ENCODE results near the gene LRRC1.
"Not testable (repeated sequence)": the region's sequence is repeated elsewhere in the genome, so short reads cannot be mapped to it uniquely, and the experiment has no call there.

The LRRC1 gene

DNA sequence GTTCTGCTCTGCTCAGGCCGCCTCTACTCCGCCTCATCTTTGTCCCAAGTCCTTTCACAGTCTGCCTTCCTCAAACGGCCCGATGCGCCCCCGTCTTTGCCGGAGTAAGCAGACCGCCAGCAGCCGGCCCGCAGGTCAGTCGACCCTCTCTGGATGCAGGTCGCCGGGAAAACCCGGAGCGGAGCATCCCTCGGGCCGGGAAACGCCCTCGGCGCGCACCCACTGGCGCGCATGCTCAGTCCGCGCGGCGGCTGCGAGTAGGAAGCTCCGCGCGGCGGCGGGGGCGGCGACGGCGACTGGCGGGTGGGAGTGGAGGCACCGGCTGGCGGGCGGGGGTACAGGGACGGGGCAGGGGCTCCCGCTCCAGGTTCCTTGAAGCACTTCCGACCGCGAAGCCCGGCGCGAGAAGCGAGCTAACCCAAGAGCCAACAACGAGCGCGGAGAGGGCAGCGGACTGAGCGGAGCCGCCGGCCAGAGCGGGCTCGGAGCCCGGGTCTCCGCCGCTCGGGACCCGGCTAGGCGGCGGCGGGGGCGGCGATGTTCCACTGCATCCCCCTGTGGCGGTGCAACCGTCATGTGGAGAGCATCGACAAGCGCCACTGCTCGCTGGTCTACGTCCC, at the start of gene LRRC1:
Gene LRRC1, plus strand, starts transcription at position 286 of the 620 bp plus-strand sequence. Its CDS starts 252 bp downstream, at position 538.
- peak; percentile 72 for DNase-seq (ENCODE audit: low spot score)

- no peak for DNase-seq (ENCODE audit: low spot score)
Measured at GRCh38 chr6:53746442-53747103, 48.2 kb upstream of the LRRC1 start.

DNA sequence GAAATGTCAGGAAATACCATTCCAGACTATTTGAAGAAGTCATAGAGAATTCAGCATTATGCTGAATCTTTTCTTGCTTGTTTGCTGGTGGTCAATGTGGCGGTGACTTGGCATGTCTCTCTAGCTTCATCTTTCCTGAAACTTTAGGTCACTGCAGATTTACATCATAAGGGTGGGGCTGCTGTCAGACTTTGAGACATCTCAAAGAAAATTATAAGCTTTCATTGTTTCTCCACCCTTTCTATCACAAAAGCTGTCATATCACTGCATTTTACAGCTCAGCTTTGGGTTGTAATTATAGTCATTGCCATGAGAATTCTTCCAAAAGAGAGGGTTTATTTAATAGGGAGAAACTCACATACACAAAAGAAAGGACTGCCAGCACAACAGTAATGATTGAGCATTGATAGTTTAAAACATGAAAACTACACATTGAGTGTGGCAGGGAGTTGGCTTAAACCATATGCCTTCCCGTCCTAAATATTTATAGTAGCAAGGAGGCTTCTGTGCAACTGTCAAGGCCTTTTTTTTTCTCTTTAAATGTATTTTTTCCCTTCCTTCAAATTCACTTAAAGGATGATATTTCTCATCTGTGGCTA, 44.7 kb upstream of the LRRC1 start:
- DNase-seq (ENCODE audit: low spot score), result no peak

DNA sequence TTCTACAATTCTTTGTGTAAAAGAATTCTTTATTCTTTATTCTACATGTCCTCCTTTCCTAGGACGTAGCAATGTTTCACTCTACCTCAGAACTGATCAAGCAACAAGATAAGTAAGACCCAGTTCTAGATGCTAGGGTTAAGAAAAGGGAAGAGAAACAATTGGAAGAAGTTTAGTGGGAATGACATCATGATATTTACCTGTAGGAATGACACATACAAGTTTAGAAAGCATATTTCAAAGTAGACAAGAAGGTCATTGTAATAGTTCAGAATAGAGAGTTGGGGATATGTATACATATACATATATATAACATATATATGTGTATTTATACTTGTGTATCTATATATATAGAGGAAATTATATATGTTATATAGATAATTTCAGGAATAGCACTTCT, 43.4 kb upstream of the LRRC1 start:
- no peak for DNase-seq (ENCODE audit: low spot score)

GRCh38 chr6:53752440-53752839, 42.4 kb upstream of the LRRC1 start:
- no peak for DNase-seq (ENCODE audit: low spot score)

- DNase-seq (ENCODE audit: low spot score), result no peak
Measured at GRCh38 chr6:53752856-53753255, 41.9 kb upstream of the LRRC1 start.

DNA sequence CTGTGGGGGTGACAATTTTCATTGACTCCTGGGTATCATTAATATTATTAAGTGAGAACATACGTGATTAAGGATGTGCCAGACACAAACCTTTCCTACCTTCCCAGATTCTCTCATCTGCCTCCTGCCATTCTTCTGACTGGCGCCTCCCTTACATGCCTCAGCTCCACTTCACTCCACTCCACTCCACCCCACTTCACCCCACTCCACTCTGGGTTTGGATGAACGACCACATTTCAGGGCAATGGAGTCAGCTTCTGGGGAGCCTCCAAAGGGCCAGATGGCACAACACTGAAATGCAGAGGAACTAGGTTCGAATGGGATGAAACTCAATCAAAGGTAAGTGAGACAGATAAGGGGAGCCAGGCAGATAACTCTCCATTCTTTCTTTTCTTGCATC, 40.5 kb upstream of the LRRC1 start:
- DNase-seq (ENCODE audit: low spot score), result no peak

DNA sequence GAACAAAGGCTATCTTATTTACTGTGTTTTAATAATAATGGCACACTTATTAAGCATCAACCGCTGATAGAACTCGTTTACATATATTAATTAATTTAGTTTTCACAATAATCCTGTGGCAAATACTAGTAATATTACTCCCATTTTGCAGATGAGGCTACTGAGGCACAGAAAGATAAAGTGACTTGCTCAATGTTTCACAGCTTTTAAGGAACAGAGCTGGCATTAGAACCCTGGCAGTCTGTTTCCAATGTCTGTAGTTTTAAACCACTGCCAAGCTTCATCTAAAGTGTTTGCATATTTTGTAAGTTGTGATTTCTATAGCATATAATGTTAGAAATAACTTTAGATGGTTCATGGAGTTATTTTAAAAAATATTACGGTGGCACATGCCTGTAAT, 38.4 kb upstream of the LRRC1 start:
- no peak for DNase-seq (ENCODE audit: low spot score)

DNA sequence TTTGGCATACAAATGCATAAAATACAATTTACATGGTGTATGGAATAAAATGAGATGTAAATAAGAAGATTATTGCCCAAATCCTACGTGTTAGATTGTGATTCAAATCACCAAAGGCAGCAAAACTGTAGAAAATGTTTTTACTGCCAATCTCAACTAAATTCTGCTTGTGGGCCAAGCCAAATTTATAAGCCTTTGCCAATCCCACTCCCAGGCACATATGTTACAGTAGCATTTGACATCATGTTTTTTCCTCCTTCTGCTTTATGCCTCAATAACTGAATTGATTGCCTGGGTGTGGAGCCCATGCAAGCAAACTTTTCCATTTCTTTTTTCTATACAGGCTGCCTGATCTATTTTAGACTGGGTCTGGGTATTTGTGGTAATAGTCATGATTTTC, 36.3 kb upstream of the LRRC1 start:
- no peak for DNase-seq (ENCODE audit: low spot score)

DNA sequence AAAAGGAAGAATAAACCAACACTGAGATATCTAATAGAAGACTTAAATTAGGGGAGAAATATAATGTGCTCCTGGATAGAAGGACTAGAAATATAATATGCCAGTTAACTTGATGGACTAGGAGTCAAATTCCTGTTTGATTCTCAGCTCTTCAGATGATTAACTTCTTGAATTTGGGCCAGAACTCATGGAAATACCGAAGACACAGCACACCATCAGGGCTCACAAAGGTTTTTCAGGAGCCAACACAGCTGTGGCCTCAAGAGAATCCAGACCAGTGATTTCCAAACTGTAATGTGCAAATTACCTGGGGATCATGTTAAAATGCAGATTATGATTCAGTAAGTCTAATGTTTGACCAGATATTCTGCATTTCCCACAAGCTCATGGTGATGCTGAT, 33.8 kb upstream of the LRRC1 start:
- no peak for DNase-seq (ENCODE audit: low spot score)

- DNase-seq (ENCODE audit: low spot score), result no peak
Measured at GRCh38 chr6:53765270-53765669, 29.5 kb upstream of the LRRC1 start.

DNA sequence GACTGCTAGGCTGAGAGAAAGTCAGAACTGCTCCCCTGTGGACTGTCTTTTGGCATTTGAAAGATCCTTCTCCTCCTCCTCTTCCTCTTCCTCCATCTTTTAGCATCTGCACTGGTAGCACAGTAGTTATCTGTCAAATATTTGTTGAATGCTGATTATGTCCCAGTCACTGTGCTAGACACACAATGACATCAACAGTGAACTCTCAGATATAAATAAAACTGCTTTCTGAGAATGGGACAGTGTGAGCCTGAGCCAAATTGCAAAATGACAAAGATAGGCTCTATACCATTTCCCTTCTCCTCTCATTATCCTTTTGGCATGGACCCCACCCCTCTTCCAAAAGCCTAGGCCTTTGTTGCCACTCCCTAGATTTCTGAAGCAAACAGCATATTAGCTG, 27.9 kb upstream of the LRRC1 start:
- no peak for DNase-seq (ENCODE audit: low spot score)

DNA sequence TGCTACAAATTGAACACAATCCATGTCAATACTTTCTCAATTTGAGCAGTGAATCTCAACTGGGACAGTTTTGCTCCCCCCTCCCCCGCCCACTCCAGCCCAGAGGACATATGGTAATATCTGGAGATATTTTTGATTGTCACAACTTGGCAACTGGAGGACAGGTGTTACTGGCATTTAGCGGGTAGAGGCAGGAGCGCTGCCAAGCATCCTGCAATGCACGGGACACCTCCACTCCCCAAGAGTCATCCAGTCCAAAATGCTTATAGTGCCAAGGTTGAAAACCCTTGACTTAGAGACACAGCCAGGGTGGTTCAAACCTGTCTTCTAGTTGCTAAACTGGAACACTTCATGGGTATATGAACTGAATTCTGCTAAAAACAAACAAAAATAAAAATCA, 26.9 kb upstream of the LRRC1 start:
- no peak for DNase-seq (ENCODE audit: low spot score)

GRCh38 chr6:53768636-53769035, 26.2 kb upstream of the LRRC1 start:
- no peak for DNase-seq (ENCODE audit: low spot score)

DNA sequence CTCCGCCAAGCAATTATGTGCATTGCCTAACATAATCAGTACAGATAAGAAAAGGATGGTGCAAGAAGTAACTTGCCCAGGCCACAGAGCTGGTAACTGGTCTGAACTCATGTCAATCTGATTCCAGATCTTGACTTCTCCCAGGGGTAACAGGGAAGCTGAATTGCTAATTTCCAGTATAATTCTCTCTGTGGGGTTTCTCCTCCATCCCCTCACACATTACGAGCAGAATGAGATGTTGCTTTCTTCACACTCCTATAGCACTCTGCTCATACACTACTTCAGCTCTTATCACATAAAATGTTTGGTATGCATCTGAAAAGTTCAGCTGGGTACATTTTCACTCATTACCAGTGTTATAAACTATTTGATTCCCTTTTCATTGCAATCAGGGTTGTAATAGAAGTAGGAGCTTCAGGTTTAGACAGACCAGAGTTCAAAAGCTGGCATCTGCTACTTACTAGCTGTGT, 24.0 kb upstream of the LRRC1 start:
- no peak for DNase-seq (ENCODE audit: low spot score)

DNA sequence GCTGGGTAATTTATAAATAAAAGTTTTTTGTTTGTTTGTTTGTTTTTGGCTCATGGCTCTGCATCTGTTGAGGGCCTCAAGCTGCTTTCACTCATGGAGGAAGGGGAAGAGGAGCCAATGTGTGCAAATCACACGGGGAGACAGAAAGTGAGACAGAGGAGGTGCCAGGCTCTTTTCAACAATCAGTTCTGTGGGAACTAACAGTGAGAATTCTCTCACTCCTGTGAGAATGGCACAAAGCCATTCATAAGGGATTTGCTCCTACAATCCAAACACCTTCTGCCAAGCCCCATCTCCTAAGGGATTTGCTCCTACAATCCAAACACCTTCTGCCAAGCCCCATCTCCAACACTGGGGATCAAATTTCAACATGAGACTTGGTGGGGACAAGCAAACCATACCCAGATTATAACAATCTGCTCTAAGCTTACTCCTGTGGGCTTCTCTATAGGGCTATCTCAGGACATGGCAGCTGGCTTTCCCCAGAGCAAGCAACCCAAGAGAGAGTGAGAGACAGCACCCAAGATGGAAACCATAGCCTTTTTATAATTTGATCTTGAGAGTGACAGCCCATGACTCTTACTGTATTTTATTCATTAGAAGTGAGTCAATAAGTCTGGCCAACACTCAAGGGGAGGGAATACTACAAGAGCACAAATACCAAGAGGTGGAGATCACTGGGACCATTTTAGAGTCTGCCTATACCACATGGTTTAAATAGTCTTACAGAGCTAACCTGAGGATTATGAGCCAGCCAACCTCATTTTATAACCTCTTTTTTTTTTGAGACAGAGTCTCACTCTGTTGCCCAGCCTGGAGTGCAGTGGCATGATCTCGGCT, 22.8 kb upstream of the LRRC1 start:
- no peak for DNase-seq (ENCODE audit: low spot score)

GRCh38 chr6:53773044-53773696, 21.6 kb upstream of the LRRC1 start:
- no peak for DNase-seq (ENCODE audit: low spot score)

GRCh38 chr6:53776152-53776551, 18.7 kb upstream of the LRRC1 start:
- not testable (repeated sequence) for DNase-seq (ENCODE audit: low spot score)

- DNase-seq (ENCODE audit: low spot score), result not testable (repeated sequence)
Measured at GRCh38 chr6:53784991-53785390, 9.8 kb upstream of the LRRC1 start.

DNA sequence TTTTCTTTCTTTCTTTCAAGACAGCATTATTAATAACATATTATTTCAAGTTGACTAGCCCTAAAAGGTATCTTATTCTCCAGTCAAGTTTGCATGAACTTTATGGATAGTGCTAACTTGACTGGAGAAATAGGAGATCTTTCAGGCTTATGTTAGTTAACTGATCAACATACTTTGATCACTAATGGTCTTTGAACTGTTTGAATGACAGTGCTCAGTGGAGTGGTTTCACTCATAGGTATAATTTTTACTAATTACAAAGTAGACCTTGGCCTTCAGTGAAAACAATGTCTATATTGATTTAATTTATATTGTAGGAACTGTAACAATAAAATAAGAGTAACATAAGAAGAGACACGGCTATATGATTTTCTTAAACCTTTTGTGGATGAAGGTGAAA, 8.0 kb upstream of the LRRC1 start:
- no peak for DNase-seq (ENCODE audit: low spot score)

DNA sequence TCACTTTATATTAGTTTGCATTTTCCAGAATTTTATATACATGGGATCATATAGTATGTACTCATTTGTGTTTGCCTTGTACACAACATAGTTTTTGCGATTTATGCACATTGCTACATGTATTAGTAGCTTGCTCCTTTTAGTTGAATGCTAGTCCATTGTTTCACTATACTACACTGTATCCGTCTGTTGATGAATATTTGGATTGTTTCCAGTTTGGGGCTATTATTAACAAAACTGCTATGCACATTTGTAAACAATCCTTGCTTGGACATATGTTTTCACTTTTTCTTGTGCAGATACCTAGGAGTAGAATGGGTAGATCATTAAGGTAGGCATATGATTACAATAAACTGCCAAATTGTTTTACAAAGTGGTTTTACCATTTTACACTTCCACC, 3.9 kb upstream of the LRRC1 start:
- no peak for DNase-seq (ENCODE audit: low spot score)

DNA sequence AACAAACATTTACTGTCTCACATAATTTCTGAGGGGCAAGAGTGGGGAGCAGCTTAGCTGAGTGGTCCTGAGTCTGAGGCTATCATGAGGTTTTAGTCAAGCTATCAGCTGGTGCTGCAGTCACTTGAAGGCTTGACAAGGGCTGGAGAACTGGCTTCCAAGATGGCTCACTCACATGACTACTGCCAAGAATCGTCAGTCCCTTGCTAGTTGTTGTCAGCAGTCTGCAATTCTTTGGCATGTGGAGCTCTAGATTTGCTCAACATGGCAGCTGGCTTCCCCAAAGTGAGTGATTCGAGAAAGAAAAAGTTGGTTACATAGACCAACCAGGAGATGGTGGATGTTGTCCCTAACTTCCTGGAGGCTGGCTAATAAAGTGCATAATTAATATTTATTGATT, 2.8 kb upstream of the LRRC1 start:
- DNase-seq (ENCODE audit: low spot score), result no peak
